ENCODE results near the gene TUBA3E. TPM values are rescaled to one million over a fixed set of nuclear protein-coding genes. Genes with fewer than 3 reads are reported as not detected.
"Not testable (repeated sequence)": the region's sequence is repeated elsewhere in the genome, so short reads cannot be mapped to it uniquely, and the experiment has no call there.

TUBA3E gene
- total and polyA plus RNA-seq, 2 donors (not counting 3 experiments of a cell fraction or from before 2014, with no cell fraction given), result not detected

DNA sequence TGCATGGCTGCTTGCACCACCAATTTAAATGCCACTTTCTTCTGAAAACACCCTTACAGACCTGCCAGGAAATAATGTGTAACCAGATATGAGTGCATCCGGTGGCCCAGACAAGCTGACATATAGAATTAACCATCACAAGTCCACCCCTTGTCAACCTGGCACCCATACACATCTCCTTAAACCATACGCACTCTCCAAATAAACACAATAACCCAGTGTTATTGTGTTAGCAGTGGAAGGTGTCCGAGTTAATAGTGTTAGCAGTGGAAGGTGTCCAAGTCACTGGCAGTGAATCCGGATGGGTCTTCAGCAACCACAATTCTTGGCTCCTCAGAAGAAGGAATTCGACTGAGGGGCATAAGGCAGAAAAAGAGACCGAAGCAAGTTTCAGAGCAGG is 49.7 kb downstream of the TUBA3E start:
- POLR2A ChIA-PET; H3K4me2 ChIP-seq (ENCODE audit: insufficient read depth, low read length); dilution Hi-C loops (cut with MboI; ENCODE audit: extremely low pct_ligation_motif_present, low sequenced_read_pairs); H3K9ac ChIP-seq (replicated peaks; ENCODE audit: extremely low read depth, insufficient read depth, low read length); intact Hi-C loops (cut with micrococcal nuclease); H3K9me3 ChIP-seq (replicated peaks; ENCODE audit: control insufficient read depth, insufficient read depth, low read length); H3K27me3 ChIP-seq (ENCODE audit: control insufficient read depth in 2 of 2, insufficient read depth in 2 of 2, low read length in 2 of 2); H3K27ac ChIP-seq (ENCODE audit: insufficient read depth, low read depth, low read length); H2AFZ ChIP-seq (ENCODE audit: low read depth, low read length); H3K79me2 ChIP-seq (ENCODE audit: control insufficient read depth, insufficient read depth, low read length); DNase-seq (ENCODE audit: low read depth, low spot score); CTCF ChIA-PET; H3K4me3 ChIP-seq (replicated peaks in 1 of 3; ENCODE audit: insufficient read depth in 1 of 3, low read depth in 1 of 3, low read length in 3 of 3); FAIRE-seq; BruUV-seq (replicated peaks); H4K20me1 ChIP-seq (replicated peaks; ENCODE audit: control insufficient read depth, extremely low read depth, insufficient read depth, low read length); H3K4me1 ChIP-seq (ENCODE audit: control insufficient read depth, extremely low read depth, insufficient read depth, low read length); H3K9me1 ChIP-seq (replicated peaks; ENCODE audit: control insufficient read depth, extremely low read depth, insufficient read depth, low read length): not testable (repeated sequence)
- H3K36me3 ChIP-seq (ENCODE audit: control insufficient read depth in 2 of 2, extremely low read depth in 1 of 2, insufficient read depth in 2 of 2, low read length in 2 of 2), result peaks cover 0 to 15% of the 10 kb centered on the region in 2 experiments

DNA sequence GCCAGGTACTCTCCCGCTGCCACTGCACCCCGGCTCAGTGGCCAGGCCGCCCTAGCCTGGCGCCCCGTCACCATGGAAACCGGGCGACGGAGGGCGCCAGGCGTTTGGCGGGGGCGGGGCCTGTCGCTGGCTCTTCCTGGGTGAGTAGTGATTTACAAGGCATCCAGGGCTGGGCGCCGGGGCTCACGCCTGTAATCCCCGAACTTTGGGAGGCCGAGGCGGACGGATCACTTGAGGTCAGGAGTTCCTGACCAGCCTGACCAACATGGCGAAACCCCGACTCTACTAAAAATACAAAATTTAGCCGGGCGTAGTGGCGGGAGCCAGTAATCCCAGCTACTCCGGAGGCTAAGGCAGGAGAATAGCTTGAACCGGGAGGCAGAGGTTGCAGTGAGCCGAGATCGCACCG is 53.2 kb downstream of the TUBA3E start, which contains the start of gene CCDC74B:
Gene CCDC74B, minus strand, starts transcription at position 107 of the 409 bp plus-strand sequence. CDS start 116 bp downstream, outside the sequence.
- H4K20me1 ChIP-seq (replicated peaks; ENCODE audit: control insufficient read depth, extremely low read depth, insufficient read depth, low read length), result not testable (repeated sequence)

DNA sequence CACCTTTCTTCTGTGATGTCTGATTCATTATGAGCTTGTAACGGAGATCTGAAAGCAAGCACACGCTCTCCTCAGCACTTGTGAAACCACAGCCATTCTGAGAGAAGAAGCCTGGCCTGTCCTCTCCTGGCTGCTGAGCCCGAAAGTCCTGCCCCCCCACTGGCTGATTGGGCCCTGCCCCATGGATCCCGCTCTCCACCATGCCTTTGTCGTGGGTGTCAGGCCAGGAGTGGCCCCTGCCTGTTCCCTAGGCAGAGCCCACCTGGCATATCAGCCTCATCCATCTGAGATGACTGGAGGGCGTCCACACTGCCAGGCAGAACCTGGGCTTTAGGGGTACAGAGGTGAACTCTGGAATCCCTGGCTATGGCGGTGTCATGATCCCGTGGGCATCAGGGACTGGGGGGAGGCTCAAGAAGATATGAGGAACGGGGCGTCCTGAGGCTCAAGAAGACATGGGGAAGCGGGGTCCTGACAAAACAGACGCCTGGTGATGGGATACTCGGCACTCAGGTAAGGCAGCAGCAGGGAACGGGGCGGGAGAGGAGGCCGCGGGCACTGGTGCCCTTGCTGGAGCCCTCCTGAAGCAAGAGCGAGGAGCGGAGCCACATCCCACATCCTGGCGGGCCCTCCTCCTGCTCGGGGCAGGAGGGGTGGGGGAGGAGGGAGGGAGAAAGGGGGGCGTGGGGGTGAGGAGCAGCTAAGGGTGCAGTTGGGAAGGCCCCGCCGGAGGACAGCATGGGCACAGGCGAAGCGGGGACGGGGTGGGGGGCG is 54.8 kb downstream of the TUBA3E start:
- H3K4me1 ChIP-seq (ENCODE audit: control insufficient read depth, extremely low read depth, insufficient read depth, low read length); FAIRE-seq; H3K79me2 ChIP-seq (ENCODE audit: control insufficient read depth, insufficient read depth, low read length); H3K9me1 ChIP-seq (replicated peaks; ENCODE audit: control insufficient read depth, extremely low read depth, insufficient read depth, low read length); H3K27ac ChIP-seq (ENCODE audit: insufficient read depth, low read depth, low read length); H3K9me3 ChIP-seq (replicated peaks; ENCODE audit: control insufficient read depth, insufficient read depth, low read length); H3K9ac ChIP-seq (replicated peaks; ENCODE audit: extremely low read depth, insufficient read depth, low read length); POLR2A ChIA-PET; H3K27me3 ChIP-seq (ENCODE audit: control insufficient read depth in 2 of 2, insufficient read depth in 2 of 2, low read length in 2 of 2); BruUV-seq (replicated peaks); DNase-seq (ENCODE audit: low read depth, low spot score); H2AFZ ChIP-seq (ENCODE audit: low read depth, low read length); CTCF ChIA-PET; intact Hi-C loops (cut with micrococcal nuclease); H3K4me2 ChIP-seq (ENCODE audit: insufficient read depth, low read length); H3K36me3 ChIP-seq (ENCODE audit: control insufficient read depth in 2 of 2, extremely low read depth in 1 of 2, insufficient read depth in 2 of 2, low read length in 2 of 2); dilution Hi-C loops (cut with MboI; ENCODE audit: extremely low pct_ligation_motif_present, low sequenced_read_pairs); H4K20me1 ChIP-seq (replicated peaks; ENCODE audit: control insufficient read depth, extremely low read depth, insufficient read depth, low read length): not testable (repeated sequence)
- peak overlapping the region in 1 of 3 experiments; percentile 28 for H3K4me3 ChIP-seq (replicated peaks in 1 of 3; ENCODE audit: insufficient read depth in 1 of 3, low read depth in 1 of 3, low read length in 3 of 3)

More for the DNA sequence above, 53.2 kb downstream of the TUBA3E start, which contains the start of gene CCDC74B:
- H3K9me1 ChIP-seq (replicated peaks; ENCODE audit: control insufficient read depth, extremely low read depth, insufficient read depth, low read length); H3K79me2 ChIP-seq (ENCODE audit: control insufficient read depth, insufficient read depth, low read length); BruUV-seq (replicated peaks); H3K4me1 ChIP-seq (ENCODE audit: control insufficient read depth, extremely low read depth, insufficient read depth, low read length); H3K9ac ChIP-seq (replicated peaks; ENCODE audit: extremely low read depth, insufficient read depth, low read length); intact Hi-C loops (cut with micrococcal nuclease); DNase-seq (ENCODE audit: low read depth, low spot score); POLR2A ChIA-PET; CTCF ChIA-PET; H3K36me3 ChIP-seq (ENCODE audit: control insufficient read depth in 2 of 2, extremely low read depth in 1 of 2, insufficient read depth in 2 of 2, low read length in 2 of 2); H3K27ac ChIP-seq (ENCODE audit: insufficient read depth, low read depth, low read length); H3K27me3 ChIP-seq (ENCODE audit: control insufficient read depth in 2 of 2, insufficient read depth in 2 of 2, low read length in 2 of 2); H3K9me3 ChIP-seq (replicated peaks; ENCODE audit: control insufficient read depth, insufficient read depth, low read length); dilution Hi-C loops (cut with MboI; ENCODE audit: extremely low pct_ligation_motif_present, low sequenced_read_pairs): not testable (repeated sequence)
- Histone ChIP-seq H3K4me2 (ENCODE audit: insufficient read depth, low read length) (peak within 1 kb of the TSS; percentile 51), H2AFZ (ENCODE audit: low read depth, low read length) (peak within 1 kb of the TSS; percentile 54), H3K4me3 (replicated peaks in 1 of 3; ENCODE audit: insufficient read depth in 1 of 3, low read depth in 1 of 3, low read length in 3 of 3) (peak within 1 kb of the TSS in 1 of 3 experiments; percentile 28)
- peak; percentile 67 for FAIRE-seq

DNA sequence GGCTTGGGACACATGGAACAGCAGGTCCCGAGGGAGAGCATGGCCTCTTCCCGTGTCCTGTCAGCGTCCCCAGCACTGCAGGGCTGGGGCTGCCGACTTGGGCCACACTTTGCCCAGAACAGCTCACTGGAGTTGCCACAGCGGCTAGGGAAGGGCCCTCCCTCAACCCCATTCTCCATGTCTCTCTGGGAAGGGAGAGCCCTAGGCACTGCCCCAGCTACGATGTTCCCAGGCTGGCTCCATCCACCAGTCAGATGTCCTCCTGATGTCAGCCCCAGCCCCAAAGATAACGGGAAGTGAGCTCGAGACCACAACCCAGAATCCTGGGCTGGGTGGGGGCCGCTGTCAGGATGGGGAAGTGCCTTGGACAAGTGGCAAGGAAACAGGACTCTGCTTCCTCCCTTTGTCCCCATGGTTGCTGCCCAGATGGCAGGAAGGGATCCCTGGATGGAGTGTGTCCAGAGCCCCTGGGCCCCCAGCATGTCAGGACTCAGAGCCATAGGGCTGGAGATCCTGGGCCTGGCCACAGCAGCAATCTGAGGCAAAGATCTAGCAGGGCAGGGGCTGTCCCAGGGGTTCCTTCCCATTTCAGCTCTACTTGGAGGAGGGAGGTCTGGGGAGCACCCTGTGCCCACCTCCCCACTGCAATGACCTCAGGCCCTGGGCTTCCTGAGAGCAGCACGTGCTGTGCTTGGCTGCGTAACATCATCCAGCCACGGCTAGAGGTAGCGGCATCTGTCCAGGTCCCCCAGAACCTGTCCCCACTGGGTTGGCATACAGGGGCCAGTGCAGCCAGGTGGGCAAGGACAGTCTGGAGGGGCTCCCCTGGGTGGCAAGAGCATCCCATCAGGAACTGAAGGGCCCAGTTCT is 55.6 kb downstream of the TUBA3E start:
- H3K36me3 ChIP-seq (ENCODE audit: control insufficient read depth in 2 of 2, extremely low read depth in 1 of 2, insufficient read depth in 2 of 2, low read length in 2 of 2); DNase-seq (ENCODE audit: low read depth, low spot score); H3K9me3 ChIP-seq (replicated peaks; ENCODE audit: control insufficient read depth, insufficient read depth, low read length); dilution Hi-C loops (cut with MboI; ENCODE audit: extremely low pct_ligation_motif_present, low sequenced_read_pairs); H3K27me3 ChIP-seq (ENCODE audit: control insufficient read depth in 2 of 2, insufficient read depth in 2 of 2, low read length in 2 of 2); CTCF ChIA-PET; H3K27ac ChIP-seq (ENCODE audit: insufficient read depth, low read depth, low read length); H3K4me3 ChIP-seq (replicated peaks in 1 of 3; ENCODE audit: insufficient read depth in 1 of 3, low read depth in 1 of 3, low read length in 3 of 3); intact Hi-C loops (cut with micrococcal nuclease); H2AFZ ChIP-seq (ENCODE audit: low read depth, low read length); POLR2A ChIA-PET; H4K20me1 ChIP-seq (replicated peaks; ENCODE audit: control insufficient read depth, extremely low read depth, insufficient read depth, low read length); FAIRE-seq; H3K9me1 ChIP-seq (replicated peaks; ENCODE audit: control insufficient read depth, extremely low read depth, insufficient read depth, low read length); H3K4me2 ChIP-seq (ENCODE audit: insufficient read depth, low read length); H3K9ac ChIP-seq (replicated peaks; ENCODE audit: extremely low read depth, insufficient read depth, low read length); H3K79me2 ChIP-seq (ENCODE audit: control insufficient read depth, insufficient read depth, low read length); BruUV-seq (replicated peaks); H3K4me1 ChIP-seq (ENCODE audit: control insufficient read depth, extremely low read depth, insufficient read depth, low read length): not testable (repeated sequence)

All from endothelial cell of umbilical vein (primary cell).